Activated CD8-positive, alpha-beta memory T cell treated with anti-CD3 and anti-CD28 coated beads for 48 hours (primary cell): ENCODE measurements around the gene VPS13D.
"Not testable (repeated sequence)": the region's sequence is repeated elsewhere in the genome, so short reads cannot be mapped to it uniquely, and the experiment has no call there.

ENCODE experiments used
- DNase-seq, 3 experiments: peaks; one replicate each; pipeline ENCODE4 v3.0.0-alpha.2; 2020; ENCODE audit warnings: low read depth in 2 of 3, low spot score in 2 of 3

The VPS13D gene

GRCh38 chr1:12508849-12509248, 279.0 kb downstream of the VPS13D start:
- no peak for DNase-seq

GRCh38 chr1:12511128-12511484, 281.3 kb downstream of the VPS13D start:
- DNase-seq: no peak

GRCh38 chr1:12511516-12512468, 282.0 kb downstream of the VPS13D start:
- DNase-seq: no peak

GRCh38 chr1:12513181-12513580, 283.4 kb downstream of the VPS13D start:
- no peak for DNase-seq

DNA sequence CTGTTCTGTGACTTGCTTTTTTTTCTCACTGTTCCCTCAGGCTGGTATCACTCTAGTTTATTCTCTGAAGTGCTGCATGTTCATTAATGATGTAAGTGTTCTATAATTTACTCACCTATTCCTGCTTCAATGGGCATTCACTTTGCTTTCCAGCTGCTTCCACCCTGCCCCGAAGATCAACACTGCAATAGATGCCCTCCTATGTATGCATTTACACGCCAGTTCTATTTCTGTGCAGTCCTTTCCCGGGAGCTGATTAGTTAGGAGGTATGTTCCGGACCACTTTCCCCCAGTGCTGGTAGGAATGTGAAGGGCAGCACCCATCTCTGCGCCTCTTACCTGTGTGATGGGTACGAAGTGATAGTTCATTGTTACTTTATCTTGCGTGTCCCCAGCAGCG, 284.8 kb downstream of the VPS13D start:
- no peak for DNase-seq

GRCh38 chr1:12515234-12515633, 285.4 kb downstream of the VPS13D start:
- no peak for DNase-seq

- DNase-seq: no peak
Measured at GRCh38 chr1:12516741-12517140, 286.9 kb downstream of the VPS13D start.

DNA sequence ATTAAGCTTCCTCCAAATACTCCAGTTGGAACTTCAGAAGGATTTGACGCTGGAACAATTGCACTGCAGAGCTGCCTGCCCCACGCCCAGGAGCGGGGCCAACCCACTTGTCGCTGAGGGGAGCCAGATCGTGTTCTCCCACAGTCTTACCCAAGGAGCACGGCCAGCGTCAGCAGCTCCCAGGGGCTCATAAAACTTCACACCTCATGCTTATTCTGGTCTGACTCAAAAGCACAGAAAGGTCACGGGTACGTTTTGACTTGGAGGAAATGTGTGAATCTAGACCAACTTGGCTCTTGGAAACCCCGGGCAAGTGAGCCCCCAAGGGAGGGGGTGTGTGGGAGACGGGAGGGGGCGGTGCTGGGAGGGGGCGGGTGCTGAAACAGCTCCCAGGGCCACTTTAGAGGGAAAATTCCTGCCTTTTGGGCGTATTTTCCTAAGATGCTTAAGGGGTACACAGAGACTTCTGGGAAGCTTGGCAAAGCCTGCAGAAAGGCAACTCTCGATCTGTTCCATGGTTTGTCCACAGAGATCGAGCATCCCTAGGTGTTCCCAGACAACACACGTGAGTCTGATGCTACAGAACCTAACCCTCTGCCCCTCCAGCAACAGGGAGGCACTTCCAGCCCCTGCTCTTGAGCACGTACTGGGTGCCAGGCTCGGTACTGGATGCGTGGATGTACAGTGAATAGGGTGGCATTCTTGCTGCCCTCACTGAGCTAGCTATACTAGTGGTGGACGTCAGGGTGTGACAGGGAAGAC, 289.3 kb downstream of the VPS13D start:
- peak in 2 of 3 experiments; percentile 42 to 57 for DNase-seq

DNA sequence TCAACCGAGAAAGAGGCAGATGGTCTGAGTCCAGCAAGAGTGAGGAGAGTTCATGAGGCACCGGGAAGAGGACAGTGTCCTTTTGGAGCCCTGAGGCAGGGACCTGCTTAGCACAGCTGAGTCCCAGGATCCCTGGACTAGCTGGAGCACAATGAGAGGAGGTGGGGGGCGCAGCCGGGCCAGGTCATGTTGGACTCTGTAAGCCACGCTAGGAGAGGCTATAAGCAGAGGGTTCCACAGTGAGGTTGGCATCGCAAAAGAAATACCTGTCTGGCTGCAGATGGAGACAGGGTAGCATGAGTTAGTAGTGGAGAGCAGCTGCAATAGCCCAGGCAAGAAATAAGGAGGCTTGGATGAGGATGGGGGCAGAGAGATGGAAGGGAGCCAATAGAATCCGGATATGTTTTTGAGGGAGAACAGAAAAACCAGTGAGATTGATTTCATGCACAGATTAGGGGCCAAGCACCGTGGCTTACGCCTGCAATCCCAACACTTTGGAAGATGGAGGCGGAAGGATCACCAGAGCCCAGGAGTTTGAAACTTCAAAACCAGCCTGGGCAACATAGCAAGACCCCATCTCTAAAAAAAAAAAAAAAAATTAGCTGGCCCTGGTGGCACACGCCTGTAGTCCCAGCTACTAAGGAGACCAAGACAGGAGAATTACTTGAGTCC, 290.0 kb downstream of the VPS13D start:
- no peak for DNase-seq

DNA sequence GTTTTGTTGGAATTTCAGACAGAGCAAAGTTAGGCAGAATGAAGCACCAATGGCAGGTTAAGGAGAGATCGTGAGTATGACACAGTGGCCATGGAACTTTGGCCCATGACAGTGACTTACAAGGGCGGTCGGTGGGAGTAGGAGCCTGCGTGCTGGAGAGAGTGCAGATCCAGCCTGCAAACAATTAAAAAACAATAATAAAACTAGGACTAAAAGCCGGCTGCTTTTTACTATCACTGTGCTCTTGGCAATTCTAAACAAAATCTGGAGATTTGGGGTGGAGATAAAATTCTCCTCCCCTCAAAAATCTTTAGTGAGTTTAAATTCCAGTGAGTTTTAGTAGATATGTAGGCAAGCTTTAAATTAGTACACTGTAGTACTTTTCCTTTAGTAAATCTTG, 291.3 kb downstream of the VPS13D start:
- no peak for DNase-seq

DNA sequence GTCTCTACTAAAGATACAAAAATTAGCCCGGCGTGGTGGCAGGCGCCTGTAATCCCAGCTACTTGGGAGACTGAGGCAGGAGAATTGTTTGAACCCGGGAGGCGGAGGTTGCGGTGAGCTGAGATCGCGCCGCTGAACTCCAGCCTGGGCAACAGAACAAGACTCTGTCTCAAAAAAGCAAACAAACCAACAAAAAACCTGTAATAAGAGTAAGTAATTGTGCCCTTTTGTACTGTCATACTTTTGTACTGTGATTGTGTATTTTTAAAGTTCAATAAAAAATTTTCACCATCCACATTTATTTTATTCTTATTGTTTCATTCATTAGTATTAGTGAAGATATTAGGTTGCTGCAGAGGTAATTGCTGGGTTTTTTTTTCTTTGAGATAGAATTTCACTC, 292.9 kb downstream of the VPS13D start:
- DNase-seq: not testable (repeated sequence)

DNA sequence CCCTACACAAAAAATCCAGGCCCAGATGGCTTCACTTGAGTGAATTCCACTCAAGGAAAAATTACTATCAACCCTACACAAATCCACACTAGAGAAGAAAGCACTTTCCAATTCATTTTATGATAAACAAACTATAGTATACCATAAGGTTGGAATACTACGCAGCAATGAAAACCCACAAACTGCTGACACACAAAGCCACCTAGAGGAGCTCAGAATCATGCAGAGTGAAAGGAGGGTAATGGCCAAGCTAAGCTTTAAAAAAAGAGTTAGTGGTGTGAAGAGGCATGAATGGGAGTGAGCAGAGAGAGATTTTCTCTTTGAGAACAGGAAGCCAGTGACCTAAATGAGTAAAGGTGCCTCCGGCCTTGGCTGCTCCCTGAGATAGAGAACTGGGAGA, 294.4 kb downstream of the VPS13D start:
- no peak for DNase-seq

DNA sequence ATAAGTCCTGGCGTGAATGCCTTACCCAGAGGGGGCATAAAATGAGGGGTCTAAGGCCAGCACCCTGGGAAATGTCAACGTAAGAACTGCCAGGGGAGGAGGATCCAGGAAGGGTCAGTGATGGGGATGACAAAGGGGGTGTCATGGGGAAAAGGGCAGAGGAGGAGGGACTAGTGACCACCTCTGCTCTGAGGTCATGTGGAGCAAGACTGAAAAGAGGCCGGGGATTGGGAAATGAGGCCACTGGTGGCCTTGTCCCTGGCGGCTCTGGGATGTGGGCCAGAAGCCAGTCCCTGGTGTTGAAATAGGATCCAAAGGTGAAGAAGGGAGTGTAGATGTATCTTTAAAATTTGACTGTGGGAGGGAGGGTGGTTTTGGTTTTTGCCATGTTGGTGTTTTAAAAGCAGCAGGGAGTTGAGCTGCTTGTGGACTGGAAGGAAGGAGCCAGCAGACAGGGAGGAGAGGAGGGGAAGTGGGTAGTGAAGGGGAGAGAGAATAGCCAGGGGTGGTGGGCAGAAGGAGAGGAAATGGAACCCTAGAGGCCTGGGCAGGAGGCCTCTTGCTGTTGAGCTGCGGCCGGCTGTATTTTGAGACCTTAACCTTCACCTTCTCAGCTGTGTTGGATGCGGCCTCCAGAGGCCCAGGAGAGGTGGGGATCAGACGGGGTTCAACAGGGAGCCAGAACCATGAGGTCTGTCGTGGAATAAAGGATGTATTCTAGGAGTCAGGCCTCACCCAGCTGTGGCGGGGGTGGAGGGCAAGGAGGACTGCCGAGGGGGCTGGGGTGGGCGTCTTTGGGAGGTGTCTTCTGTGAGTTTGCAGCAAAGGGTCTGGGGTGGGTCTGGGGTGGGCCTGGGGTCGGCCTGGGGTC, 295.7 kb downstream of the VPS13D start:
- no peak for DNase-seq

- no peak for DNase-seq
Measured at GRCh38 chr1:12527564-12527963, 297.7 kb downstream of the VPS13D start.

GRCh38 chr1:12528021-12528852, 298.4 kb downstream of the VPS13D start:
- DNase-seq: no peak

GRCh38 chr1:12529640-12530174, 299.9 kb downstream of the VPS13D start:
- no peak for DNase-seq

- DNase-seq: no peak
Measured at GRCh38 chr1:12530462-12531178, 300.8 kb downstream of the VPS13D start.

DNA sequence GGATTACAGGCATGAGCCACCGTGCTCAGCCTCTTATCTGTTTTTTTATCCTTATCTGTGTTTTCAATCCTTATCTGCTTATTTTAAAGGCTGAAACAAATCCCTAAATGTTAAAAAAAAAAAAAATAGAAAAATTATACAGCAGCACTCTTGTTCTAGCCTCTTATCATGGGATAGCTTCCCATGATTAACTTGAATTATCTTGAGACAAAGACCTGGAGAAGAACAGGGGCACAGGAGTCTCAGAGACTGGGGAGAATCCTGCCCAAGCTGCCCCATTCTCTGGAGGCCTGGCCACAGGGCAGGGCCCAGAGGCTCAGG, 301.3 kb downstream of the VPS13D start:
- DNase-seq: no peak
